Mesendoderm (in vitro differentiated cells): Measurements from ENCODE around the gene B4GALNT2.
"Not testable (repeated sequence)": the region's sequence is repeated elsewhere in the genome, so short reads cannot be mapped to it uniquely, and the experiment has no call there.

Source experiments
- DNase-seq: peaks from one replicate; pipeline ENCODE4 v3.0.0; 2013
- H2AK5ac ChIP-seq: 2 replicates; pipeline ENCODE4 v1.6.1; 2013; ENCODE audit warnings: low read length, inconsistent platforms
- H2BK120ac ChIP-seq: 2 replicates; pipeline ENCODE4 v1.6.1; 2013; ENCODE audit warnings: low read depth, mild to moderate bottlenecking, low read length, moderate library complexity, mixed read lengths
- H2BK15ac ChIP-seq: replicated peaks from 2 replicates; pipeline ENCODE4 v1.6.1; 2013; ENCODE audit warnings: low read depth, mild to moderate bottlenecking, moderate library complexity
- H2BK5ac ChIP-seq: 2 replicates; pipeline ENCODE4 v1.6.1; 2013; ENCODE audit warnings: low read length, inconsistent platforms
- H3K18ac ChIP-seq: 2 replicates; pipeline ENCODE4 v1.6.1; 2013; ENCODE audit warnings: mild to moderate bottlenecking, low read length, mixed read lengths
- H3K23ac ChIP-seq: one replicate; pipeline ENCODE4 v1.6.1; 2013; ENCODE audit warnings: low read length
- H3K27ac ChIP-seq: 2 replicates; pipeline ENCODE4 v1.5.1; 2013; ENCODE audit warnings: low read depth, mild to moderate bottlenecking, inconsistent platforms, low read length, moderate library complexity
- H3K27me3 ChIP-seq: 2 replicates; pipeline ENCODE4 v1.6.1; 2013; ENCODE audit warnings: low read length, control low read depth, mild to moderate bottlenecking, inconsistent platforms; ENCODE audit not compliant: insufficient read depth, poor library complexity
- H3K36me3 ChIP-seq: 2 replicates; pipeline ENCODE4 v1.6.1; 2013; ENCODE audit warnings: low read length, inconsistent platforms; ENCODE audit not compliant: control insufficient read depth, insufficient read depth
- H3K4ac ChIP-seq: one replicate; pipeline ENCODE4 v1.6.1; 2013; ENCODE audit warnings: low read depth, mild to moderate bottlenecking, low read length, moderate library complexity
- H3K4me1 ChIP-seq: 2 replicates; pipeline ENCODE4 v1.6.1; 2013; ENCODE audit warnings: low read depth, low read length, inconsistent platforms; ENCODE audit not compliant: control insufficient read depth
- H3K4me2 ChIP-seq: 2 replicates; pipeline ENCODE4 v1.6.1; 2013; ENCODE audit warnings: low read length
- H3K4me3 ChIP-seq: 2 replicates; pipeline ENCODE4 v1.5.1; 2013; ENCODE audit warnings: mild to moderate bottlenecking, low read length
- H3K56ac ChIP-seq: one replicate; pipeline ENCODE4 v1.6.1; 2013; ENCODE audit warnings: low read length
- H3K79me1 ChIP-seq: 2 replicates; pipeline ENCODE4 v1.6.1; 2013; ENCODE audit warnings: low read length, inconsistent platforms
- H3K79me2 ChIP-seq: 2 replicates; pipeline ENCODE4 v1.6.1; 2013; ENCODE audit warnings: mild to moderate bottlenecking, low read length; ENCODE audit not compliant: control insufficient read depth, insufficient read depth
- H3K9ac ChIP-seq: 2 replicates; pipeline ENCODE4 v1.6.1; 2013; ENCODE audit warnings: low read length, inconsistent platforms
- H4K5ac ChIP-seq: one replicate; pipeline ENCODE4 v1.6.1; 2013; ENCODE audit warnings: low read length
- H4K8ac ChIP-seq: one replicate; pipeline ENCODE4 v1.6.1; 2013; ENCODE audit warnings: low read depth, mild to moderate bottlenecking, control low read depth, low read length, moderate library complexity
- WGBS: extraction: QIAGEN DNeasy Blood & Tissue Kit; methylation state at CpG from one replicate; pipeline ENCODE4 v1.1.7; 2013; ENCODE audit warnings: low lambda C conversion rate, missing lambda C conversion rate; ENCODE audit not compliant: insufficient coverage; ENCODE audit errors: extremely low coverage; 5-methylcytosine and 5-hydroxymethylcytosine counted together

Gene B4GALNT2

GRCh38 chr17:49132317-49132698 lies 261 bp upstream of the B4GALNT2 start:
- H3K36me3 ChIP-seq, result no peaks in the 10 kb centered on the region
- no peak overlapping the region for H2BK5ac ChIP-seq
- H3K4ac ChIP-seq, result no peak overlapping the region
- no peak overlapping the region for H3K9ac ChIP-seq
- H3K4me3 ChIP-seq, result no peak overlapping the region
- no peak overlapping the region for H3K27ac ChIP-seq
- H2BK15ac ChIP-seq, result no peak overlapping the region
- no peak for DNase-seq
- no peak overlapping the region for H2AK5ac ChIP-seq
- no CpG with 5 or more reads among the region's 22 CpGs for WGBS
- H3K27me3 ChIP-seq, result peaks cover 17% of the 10 kb centered on the region
- H3K56ac ChIP-seq, result peak overlapping the region; percentile 15
- no peak overlapping the region for H4K5ac ChIP-seq
- no peak overlapping the region for H2BK120ac ChIP-seq
- no peaks in the 10 kb centered on the region for H3K4me1 ChIP-seq
- H3K79me1 ChIP-seq, result no peaks in the 10 kb centered on the region
- no peaks in the 10 kb centered on the region for H3K79me2 ChIP-seq
- H3K23ac ChIP-seq, result peak overlapping the region; percentile 66
- H4K8ac ChIP-seq, result no peak overlapping the region
- peak overlapping the region; percentile 61 for H3K4me2 ChIP-seq
- no peak overlapping the region for H3K18ac ChIP-seq

- H2AK5ac ChIP-seq, result no peak overlapping the region
- H2BK15ac ChIP-seq, result no peak overlapping the region
- no peak overlapping the region for H3K9ac ChIP-seq
- no peak overlapping the region for H4K8ac ChIP-seq
- H3K36me3 ChIP-seq, result no peaks in the 10 kb centered on the region
- H3K23ac ChIP-seq, result no peak overlapping the region
- no peak overlapping the region for H3K27ac ChIP-seq
- H3K18ac ChIP-seq, result no peak overlapping the region
- no peak overlapping the region for H3K4ac ChIP-seq
- no peaks in the 10 kb centered on the region for H3K79me1 ChIP-seq
- no peak overlapping the region for H3K4me3 ChIP-seq
- H3K56ac ChIP-seq, result no peak overlapping the region
- H2BK5ac ChIP-seq, result no peak overlapping the region
- no peaks in the 10 kb centered on the region for H3K4me1 ChIP-seq
- H4K5ac ChIP-seq, result no peak overlapping the region
- no peaks in the 10 kb centered on the region for H3K79me2 ChIP-seq
- no peak overlapping the region for H3K4me2 ChIP-seq
- H2BK120ac ChIP-seq, result no peak overlapping the region
- H3K27me3 ChIP-seq, result peaks cover 15% of the 10 kb centered on the region
- no peak for DNase-seq
- 100% methylated on average over 2 of the region's 4 CpGs for WGBS
Measured at GRCh38 chr17:49136335-49136734, 3.8 kb downstream of the B4GALNT2 start.

GRCh38 chr17:49145654-49146053 lies 13.1 kb downstream of the B4GALNT2 start:
- not testable (repeated sequence) for H3K79me2 ChIP-seq, H4K5ac ChIP-seq, H2BK15ac ChIP-seq, H3K18ac ChIP-seq, H3K4me2 ChIP-seq, H2BK120ac ChIP-seq, H3K56ac ChIP-seq, DNase-seq, H3K4me1 ChIP-seq, H3K4ac ChIP-seq, H3K4me3 ChIP-seq, H3K27ac ChIP-seq, H3K79me1 ChIP-seq, H4K8ac ChIP-seq, H2BK5ac ChIP-seq, H2AK5ac ChIP-seq, H3K27me3 ChIP-seq, H3K23ac ChIP-seq, H3K9ac ChIP-seq, H3K36me3 ChIP-seq
- WGBS, result no CpG with 5 or more reads among the region's 3 CpGs

- no peak overlapping the region for H2BK5ac ChIP-seq
- H3K27ac ChIP-seq, result no peak overlapping the region
- WGBS, result no CpG with 5 or more reads among the region's 3 CpGs
Measured at GRCh38 chr17:49146620-49147306, 14.2 kb downstream of the B4GALNT2 start.

GRCh38 chr17:49148171-49148570 lies 15.6 kb downstream of the B4GALNT2 start:
- Histone ChIP-seq H3K4me2 (no peak overlapping the region), H3K56ac (no peak overlapping the region), H3K27me3 (no peaks in the 10 kb centered on the region), H3K79me1 (no peaks in the 10 kb centered on the region), H4K5ac (no peak overlapping the region), H2BK5ac (no peak overlapping the region), H3K27ac (no peak overlapping the region), H3K23ac (no peak overlapping the region), H3K79me2 (no peaks in the 10 kb centered on the region), H3K18ac (no peak overlapping the region), H3K9ac (no peak overlapping the region), H3K36me3 (no peaks in the 10 kb centered on the region), H4K8ac (no peak overlapping the region), H2BK15ac (no peak overlapping the region), H3K4me3 (no peak overlapping the region), H3K4ac (no peak overlapping the region), H2AK5ac (no peak overlapping the region), H2BK120ac (no peak overlapping the region), H3K4me1 (no peaks in the 10 kb centered on the region)
- DNase-seq, result no peak
- WGBS, result no CpG with 5 or more reads among the region's 6 CpGs

More at GRCh38 chr17:49146620-49147306, 14.2 kb downstream of the B4GALNT2 start:
- Histone ChIP-seq H3K4me3 (no peak overlapping the region), H3K36me3 (no peaks in the 10 kb centered on the region), H4K5ac (no peak overlapping the region), H3K4me2 (no peak overlapping the region), H3K27me3 (no peaks in the 10 kb centered on the region), H2BK120ac (no peak overlapping the region), H3K18ac (no peak overlapping the region), H3K56ac (no peak overlapping the region), H2BK15ac (no peak overlapping the region), H3K4ac (no peak overlapping the region), H3K4me1 (no peaks in the 10 kb centered on the region), H3K23ac (no peak overlapping the region), H2AK5ac (no peak overlapping the region), H4K8ac (no peak overlapping the region), H3K79me2 (no peaks in the 10 kb centered on the region), H3K79me1 (no peaks in the 10 kb centered on the region), H3K9ac (no peak overlapping the region)
- peak; percentile 71 for DNase-seq

- H2BK120ac ChIP-seq, result no peak overlapping the region
- no peaks in the 10 kb centered on the region for H3K79me2 ChIP-seq
- H3K4me3 ChIP-seq, result no peak overlapping the region
- no peaks in the 10 kb centered on the region for H3K27me3 ChIP-seq
- H3K4ac ChIP-seq, result no peak overlapping the region
- no peak overlapping the region for H3K9ac ChIP-seq
- H3K23ac ChIP-seq, result no peak overlapping the region
- no peak overlapping the region for H4K8ac ChIP-seq
- no peak overlapping the region for H3K4me2 ChIP-seq
- H3K36me3 ChIP-seq, result no peaks in the 10 kb centered on the region
- no peak overlapping the region for H2BK5ac ChIP-seq
- no peaks in the 10 kb centered on the region for H3K4me1 ChIP-seq
- H2AK5ac ChIP-seq, result no peak overlapping the region
- H3K79me1 ChIP-seq, result no peaks in the 10 kb centered on the region
- H3K56ac ChIP-seq, result no peak overlapping the region
- WGBS, result no CpG with 5 or more reads among the region's 4 CpGs
- no peak overlapping the region for H2BK15ac ChIP-seq
- no peak overlapping the region for H3K27ac ChIP-seq
- no peak overlapping the region for H3K18ac ChIP-seq
- no peak overlapping the region for H4K5ac ChIP-seq
- no peak for DNase-seq
Measured at GRCh38 chr17:49151996-49152395, 19.4 kb downstream of the B4GALNT2 start.
